ENCODE results near the gene SGPL1. TPM values are rescaled to one million over a fixed set of nuclear protein-coding genes. Genes with fewer than 3 reads are reported as not detected.

The SGPL1 gene
- total RNA-seq, 2 donors from 2014 or later = 27.9 to 37.2 TPM

DNA sequence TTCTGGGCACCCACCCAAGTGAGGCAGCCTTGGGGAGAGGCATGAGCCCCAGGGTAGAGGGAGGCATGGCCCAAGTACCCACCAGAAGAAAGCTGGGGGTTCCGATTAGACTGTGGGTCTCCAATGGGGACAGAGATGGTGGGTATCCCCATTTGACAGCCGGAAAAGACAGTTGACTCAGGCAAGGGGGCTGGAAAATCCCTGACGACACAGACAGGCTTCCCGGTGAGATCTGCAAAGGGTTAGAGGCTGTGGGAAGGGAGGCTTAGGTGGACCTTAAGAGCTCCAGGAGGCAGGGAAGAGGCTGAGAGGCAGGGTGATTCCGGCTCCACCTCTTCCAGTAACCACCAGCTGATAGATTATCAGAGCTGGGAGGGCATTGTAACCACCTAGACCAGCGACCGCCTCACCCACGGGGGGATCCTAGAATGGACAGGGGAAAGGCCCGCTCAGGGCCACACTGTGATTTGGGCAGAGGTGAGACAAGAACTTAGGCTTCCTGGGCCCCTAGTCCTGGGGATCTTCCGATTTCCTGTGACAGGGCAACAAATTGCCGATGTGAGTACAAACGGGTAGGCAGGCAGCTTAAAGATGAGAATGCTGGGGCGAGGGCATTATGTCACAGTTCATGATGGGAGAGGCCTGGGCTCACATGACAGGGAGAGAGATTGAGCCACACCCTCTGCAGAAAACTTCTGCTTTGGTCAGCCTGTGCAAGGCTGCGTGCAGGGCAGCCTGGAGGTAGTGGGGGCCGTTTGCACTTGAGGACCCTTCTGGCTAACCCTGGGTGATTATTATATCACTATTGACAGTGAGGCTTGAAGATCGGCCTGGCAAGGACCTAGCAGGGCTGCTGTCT, 36.0 kb upstream of the SGPL1 start:
- intact Hi-C loops (cut with DNase I) = no loop called here
- no peak for DNase-seq (ENCODE audit: low spot score)

DNA sequence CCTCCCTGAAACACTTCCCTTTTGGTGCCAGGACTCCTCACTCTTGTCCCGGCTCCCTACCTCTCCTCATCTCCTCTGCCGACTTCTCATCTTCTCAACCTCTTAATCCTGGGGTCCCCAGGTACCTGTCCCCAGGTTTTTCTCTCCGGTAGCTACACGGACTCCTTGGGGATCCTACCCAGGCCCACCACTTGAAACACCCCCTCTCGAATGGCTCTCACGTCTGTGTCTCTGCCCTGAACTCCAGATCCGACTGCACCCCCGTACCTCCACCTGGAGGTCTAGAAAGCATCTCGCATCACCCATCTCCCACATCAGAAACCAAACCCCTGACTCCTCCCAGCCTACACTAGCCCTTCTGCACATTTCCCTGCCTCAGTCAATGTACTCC, 35.4 kb upstream of the SGPL1 start:
- no peak for DNase-seq (ENCODE audit: low spot score)
- intact Hi-C loops (cut with DNase I) = no loop called here

DNA sequence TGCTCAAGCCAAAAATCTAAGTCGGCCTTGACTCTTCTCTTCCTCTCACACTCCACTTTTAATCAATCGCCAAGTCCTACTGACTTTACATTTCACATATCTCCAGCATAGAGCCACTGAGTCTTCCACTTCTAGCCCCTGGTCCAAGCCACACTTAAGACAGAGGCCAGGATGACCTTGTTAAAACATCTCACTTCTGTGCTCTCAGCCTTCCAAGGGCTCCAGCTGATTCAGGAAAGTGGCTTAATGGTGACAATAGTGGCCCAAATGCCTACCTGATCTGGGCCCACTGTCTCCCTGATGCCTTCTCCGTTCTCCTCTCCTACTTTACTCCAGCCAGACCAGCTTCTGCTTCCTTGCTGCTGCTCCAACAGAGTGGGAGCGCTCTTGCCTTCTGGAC, 35.0 kb upstream of the SGPL1 start:
- DNase-seq (ENCODE audit: low spot score) = no peak
- intact Hi-C loops (cut with DNase I) = no loop called here

DNA sequence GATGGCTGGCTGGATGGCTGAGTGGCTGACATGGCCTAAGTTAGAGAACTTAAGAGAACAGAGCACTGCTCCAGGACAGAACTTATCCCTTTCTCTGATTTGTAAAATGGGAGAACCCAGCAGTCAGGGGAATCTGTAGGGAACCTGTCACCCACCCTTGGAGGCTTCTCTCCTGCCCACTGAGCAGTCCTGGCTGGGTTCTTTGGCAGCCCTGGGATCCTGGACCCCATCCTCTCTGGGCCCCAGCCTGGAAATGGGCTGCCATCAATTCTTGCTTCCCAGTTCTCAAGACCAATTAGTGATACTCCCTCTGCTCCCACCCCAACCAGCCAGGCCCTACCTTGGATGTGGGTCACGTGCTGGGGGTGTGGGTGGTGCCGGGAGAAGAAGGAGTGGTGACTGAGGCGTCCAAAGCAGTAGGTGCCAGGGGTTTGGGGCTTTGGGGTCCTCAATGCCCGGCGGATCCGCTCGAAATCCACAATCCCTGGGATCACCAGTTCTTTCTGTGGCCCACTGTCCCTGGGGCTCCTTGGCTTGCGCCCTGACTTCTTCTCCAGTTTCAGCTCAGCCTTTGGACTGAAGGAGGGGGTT, 34.2 kb upstream of the SGPL1 start:
- intact Hi-C loops (cut with DNase I) = no loop called here
- no peak for DNase-seq (ENCODE audit: low spot score)

DNA sequence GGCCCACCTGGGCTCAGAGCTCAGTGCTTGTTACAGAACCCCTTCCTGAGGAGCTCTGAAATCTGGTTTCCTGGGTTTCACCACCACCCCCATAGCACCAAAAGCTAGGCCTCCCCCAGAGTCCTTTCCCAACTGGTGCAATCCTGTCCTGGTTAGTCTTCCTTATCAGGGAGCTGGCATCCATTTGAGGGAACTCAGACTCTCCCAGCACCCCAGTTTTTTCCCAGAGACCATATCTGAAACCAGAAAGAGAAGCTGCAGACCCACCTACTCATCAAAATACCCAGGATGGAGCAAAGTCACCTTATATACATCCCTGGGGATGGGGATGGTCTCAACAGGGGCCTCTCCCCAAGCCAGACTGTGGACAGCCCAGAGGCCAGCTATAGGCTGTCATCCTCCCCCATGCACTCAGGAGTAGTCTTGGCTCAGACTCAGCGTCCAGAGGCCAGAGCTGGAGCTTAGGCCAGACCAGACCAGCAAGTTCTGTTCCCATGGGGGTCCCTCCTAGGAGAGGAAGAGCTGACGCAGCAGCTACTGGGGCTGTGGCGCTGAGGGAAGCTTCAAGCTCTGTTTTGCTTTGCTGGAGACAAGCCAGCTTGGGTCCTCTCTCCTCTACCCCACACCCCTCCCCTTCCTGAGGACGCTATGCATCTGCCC, 33.5 kb upstream of the SGPL1 start:
- intact Hi-C loops (cut with DNase I) = no loop called here
- DNase-seq (ENCODE audit: low spot score) = no peak

DNA sequence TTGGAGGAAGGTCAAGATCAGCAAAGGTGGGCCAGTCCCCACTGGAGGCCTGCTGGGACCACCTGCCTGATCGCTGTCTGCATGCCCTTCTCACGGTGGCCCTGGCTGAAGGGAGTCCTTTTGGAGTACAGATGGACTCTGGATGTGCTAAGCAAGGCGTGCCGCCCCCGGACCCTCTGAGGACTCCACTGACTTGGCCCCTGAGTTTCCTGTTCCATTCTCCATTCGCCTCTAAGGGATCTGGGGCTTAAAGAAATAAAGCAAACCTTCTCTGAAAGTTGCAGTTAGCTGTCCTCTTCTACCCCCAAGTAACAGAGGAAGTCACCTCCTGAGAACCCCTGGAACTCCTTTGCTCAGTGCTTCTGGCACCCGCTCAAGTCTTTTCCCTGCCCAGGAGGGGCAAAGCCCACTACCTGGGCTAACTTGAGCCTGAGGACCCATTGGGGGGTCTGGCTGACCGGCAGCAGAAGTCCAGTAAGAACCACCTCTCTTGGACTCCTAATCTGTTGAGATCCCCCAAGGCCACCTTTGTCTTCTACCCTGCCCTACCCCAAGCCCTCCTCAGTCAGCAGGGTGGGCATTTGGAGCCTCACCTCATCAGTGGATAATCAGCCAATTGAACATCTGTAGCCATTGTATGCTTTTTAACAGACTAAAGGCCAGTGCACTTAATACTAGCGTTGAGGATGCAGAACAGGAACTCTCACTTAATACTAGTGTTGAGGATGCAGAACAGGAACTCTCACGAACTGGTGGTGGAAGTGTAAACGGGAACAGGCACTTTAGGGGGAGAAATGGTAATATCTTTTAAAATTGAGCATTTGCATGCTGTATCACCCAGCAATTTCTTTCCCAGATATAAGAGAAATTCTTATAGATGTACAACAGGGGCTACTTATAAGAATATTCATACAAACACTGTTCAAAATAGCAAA, 32.7 kb upstream of the SGPL1 start:
- no peak for DNase-seq (ENCODE audit: low spot score)
- intact Hi-C loops (cut with DNase I) = no loop called here

DNA sequence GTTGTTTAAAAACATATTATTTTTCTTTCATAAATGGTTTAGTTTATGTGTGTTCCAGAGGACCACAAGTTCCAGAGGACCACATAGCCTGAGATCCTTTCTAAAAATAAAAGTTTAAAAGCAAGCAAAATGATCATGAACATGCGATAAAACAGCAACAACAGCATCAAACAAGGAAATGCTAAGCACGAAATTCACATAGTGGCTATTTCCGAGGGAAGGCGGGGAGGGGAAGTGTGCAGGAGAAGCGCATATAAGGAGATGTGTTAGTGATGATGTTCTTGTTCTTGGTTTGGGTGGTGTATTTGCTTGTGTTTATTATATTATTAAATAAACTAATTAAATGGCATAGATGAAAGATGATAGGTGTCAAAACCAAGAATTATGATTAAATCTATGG, 31.7 kb upstream of the SGPL1 start:
- DNase-seq (ENCODE audit: low spot score) = no peak
- intact Hi-C loops (cut with DNase I) = no loop called here

DNA sequence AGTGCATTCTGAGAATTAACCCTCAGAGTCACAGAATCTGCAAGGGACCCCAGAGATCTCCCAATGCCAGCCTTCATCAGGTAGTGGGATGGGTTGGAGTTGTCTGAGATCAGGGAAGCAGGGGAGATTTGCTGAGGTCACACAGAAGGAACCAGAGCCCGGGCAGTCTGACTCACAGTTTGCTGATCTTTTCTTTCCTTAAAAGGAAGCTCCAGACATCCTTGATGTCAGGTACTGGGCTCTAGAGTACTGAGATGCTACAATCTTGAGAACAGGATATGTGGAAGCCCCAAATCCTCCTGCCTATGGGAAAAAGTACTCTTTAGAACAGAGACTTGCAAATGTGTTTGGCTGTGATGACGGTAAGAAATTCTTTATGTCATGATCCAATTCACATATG, 31.3 kb upstream of the SGPL1 start:
- DNase-seq (ENCODE audit: low spot score) = no peak

DNA sequence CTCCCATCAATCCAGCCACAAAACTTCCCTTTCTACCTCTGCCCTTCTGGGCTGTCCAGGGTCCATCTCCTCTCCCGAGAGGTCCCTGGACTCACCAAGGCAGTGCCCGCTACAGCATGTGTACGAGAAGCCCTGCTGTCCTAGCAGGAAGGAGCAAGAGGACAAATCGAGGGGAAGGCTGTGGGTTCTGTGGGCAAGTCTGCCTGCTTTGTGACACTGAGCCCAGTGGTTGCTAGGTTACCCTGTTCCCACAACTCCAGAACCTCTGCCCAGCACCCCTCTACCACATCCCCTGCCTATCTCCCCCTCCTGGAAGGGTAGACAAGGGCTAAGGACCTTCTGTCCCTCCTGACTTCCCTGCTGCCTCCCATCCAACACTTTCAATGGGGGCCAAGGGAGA, 30.6 kb upstream of the SGPL1 start, which contains the start of gene TBATA:
TBATA (minus strand) TSS at position 188 of the 400 bp plus-strand sequence. CDS start 1,998 bp downstream, outside the sequence.
- no peak for DNase-seq (ENCODE audit: low spot score)
- intact Hi-C loops (cut with DNase I) = no loop called here

More for the DNA sequence above, 31.3 kb upstream of the SGPL1 start:
- intact Hi-C loops (cut with DNase I) = no loop called here

DNA sequence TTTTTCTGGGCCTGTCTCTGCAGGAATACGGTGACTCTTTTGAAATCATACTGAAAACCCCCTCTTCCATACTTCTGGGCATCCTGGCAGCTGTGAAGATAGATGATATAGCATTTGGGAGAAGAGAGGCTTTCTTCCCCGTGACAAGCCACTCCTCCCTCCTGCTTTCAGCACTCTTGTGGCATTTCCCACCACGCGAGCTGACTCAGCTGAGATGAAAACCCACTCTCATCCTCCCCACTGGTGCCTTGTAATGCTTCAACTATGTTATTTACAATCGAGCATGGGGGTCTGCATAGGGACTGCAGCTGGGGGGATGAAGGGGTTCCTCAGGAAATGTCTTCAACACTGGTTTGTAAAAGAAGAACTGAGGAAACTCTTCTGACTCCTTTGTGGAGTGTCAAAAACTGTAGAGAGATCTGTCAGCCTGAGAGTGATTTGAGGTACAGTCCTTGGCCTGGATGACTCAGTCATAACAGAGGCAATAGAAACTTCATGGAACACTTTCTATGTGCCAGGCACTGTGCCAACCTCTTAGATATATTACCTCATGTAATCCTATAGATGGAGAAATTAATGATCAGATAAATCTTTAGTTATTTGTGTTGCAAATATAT, 28.8 kb upstream of the SGPL1 start:
- DNase-seq (ENCODE audit: low spot score) = no peak
- intact Hi-C loops (cut with DNase I) = no loop called here

DNA sequence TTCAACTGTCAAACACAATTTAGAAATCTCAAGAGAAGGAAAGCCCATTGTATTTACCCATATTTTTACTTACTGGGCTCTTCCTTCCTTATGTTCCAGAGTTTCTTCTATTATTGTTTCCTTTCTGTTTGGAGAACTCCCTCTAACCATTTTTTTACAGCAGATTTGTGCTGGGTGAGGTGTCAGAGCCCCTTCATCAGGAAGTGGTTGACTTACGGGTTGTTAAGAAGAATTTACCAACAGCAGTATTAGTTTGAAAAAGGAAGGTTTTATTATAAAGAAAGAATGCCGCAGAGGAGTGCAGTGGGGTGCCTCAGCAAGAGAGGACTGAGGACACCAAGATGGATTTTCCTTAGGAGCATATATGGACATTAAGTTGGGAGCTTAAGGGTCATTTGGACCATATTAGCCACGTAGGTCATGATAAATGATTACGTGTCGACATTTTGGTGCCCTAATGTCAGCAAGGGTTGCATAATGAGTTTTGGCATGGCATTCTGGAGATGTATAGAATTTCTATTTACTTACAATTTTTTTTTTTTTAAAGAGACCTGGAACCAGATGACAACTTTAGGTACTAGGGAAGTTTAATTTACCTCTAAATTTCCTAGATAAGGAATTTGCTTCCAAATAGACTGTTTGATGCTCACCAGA, 24.2 kb upstream of the SGPL1 start:
- intact Hi-C loops (cut with DNase I) = no loop called here

DNA sequence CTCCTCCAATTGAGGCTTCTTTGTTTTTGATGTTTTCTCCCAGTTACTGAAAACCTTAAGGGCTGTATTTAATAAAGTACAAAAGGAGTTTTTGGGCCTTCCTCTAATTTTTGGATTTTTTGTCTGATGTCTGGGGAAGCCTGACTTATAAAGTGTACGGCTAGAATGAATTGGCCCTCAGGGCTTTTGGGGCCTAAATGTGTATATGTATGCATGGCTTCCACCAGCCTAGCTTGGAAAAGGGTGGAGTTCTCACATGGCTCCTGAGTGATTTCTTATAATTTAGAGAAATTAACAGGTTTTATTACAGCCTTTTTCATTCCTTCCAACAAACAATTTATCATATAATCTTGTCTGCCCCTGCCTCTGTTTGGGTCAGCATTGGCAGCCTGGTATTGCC, 20.1 kb upstream of the SGPL1 start:
- no peak for DNase-seq (ENCODE audit: low spot score)
- intact Hi-C loops (cut with DNase I) = no loop called here

More for the DNA sequence above, 24.2 kb upstream of the SGPL1 start:
- no peak for DNase-seq (ENCODE audit: low spot score)

DNA sequence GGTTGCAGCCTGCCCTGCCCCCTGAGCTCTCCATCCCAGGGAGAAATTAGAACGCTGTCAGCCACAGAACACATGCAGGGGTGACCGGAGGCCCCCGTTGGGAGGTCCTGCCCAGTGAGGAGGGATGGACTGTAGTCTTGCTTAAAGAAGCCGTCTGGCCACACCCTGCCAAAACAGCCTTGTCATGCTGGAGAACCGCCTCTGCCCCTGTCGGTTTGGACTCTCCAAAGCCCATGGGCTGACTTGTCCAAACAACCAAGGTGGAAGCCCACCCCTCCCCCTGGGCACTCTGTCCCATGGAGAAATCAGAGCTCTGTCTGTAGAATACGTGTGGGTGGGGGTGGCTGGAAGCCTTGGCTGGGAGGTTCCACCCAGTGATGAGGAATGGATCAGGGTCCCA, 17.9 kb upstream of the SGPL1 start:
- intact Hi-C loops (cut with DNase I) = no loop called here
- DNase-seq (ENCODE audit: low spot score) = no peak

DNA sequence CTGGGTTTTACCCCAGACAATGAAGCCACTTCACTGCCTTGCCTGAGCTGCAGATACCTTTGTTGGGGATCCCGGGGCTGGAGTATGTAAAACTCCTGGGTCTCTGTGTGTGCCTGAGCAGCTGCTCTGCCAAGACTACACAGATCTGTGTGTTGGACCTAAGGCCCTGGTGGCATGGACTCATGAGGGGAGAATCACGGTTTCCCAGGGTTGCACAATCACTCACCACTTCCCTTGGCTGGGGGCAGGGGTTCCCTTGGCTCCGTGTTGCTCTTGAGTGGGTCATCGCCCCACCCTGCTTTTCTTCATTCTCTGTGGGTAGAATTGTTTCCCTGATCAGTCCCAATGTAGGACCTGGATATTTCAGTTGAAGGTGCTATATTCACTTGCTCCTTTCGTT, 16.6 kb upstream of the SGPL1 start:
- intact Hi-C loops (cut with DNase I) = no loop called here
- DNase-seq (ENCODE audit: low spot score) = no peak

DNA sequence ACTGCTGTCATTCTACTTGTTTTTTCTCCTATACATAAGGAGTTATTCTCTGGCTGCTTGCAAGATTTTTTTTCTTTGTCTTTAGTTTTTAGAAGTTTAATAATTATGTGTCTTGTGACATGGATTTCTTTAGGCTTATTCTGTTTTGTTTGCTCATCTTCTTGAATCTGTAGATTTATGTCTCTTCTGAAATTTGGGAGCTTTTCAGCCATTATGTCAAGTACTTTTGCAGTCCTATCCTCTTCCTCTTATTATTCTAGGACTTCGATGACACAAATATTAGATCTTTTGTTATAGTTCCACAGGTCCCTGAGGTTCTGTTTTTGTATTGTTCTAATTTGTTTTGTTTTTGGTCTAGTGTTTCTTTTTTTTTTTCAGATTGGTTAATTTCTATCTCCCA, 13.9 kb upstream of the SGPL1 start:
- DNase-seq (ENCODE audit: low spot score) = no peak
- intact Hi-C loops (cut with DNase I) = no loop called here

DNA sequence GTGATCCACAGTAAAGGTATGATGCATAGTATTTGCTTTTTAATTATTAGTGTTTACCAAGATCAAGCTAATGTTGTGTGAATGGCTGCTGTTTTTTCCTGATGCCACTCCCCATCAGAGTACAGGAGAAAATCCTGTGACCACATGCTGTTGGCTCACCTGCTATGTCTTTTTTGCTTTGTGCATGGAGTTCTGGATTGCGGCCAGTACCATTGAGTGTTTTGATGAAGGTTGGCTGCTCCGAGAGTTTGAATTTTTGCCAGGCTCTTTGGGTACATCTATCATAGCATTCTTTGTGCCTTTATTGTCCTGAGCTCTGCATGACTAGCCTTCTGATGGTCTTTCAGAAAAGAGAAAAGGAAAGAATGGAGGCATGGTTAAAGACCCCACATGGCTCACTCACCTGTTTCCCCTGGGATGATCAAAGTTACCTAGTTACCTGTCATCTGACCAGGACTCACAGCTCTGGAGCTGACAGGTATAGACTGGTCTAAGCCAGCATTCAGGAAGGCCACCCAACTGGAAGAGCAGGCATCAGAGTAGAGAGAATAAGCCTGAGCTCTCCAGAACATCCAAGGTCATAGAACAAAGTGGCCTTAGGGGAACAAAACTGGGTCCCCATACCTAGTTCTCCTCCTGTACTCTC, 11.8 kb upstream of the SGPL1 start:
- intact Hi-C loops (cut with DNase I) = no loop called here
- DNase-seq (ENCODE audit: low spot score) = no peak

DNA sequence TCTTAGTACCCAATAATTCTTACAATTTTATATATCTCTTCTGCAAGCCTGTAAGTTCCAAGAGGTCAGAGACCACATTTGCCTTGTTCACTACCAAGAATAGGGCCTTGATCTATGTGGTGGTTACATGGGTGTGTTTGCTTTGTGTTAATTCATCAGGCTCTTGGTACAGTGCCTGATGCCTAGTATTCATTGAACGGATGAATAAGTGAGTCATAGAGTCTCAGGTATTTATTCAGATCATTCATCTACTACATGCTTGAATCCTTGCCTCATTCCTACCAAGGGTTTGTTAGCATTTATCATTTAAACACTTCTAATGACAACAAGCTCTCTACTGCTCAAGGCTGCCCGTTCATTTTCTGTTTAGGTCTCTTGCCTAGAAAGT, 11.3 kb upstream of the SGPL1 start:
- no peak for DNase-seq (ENCODE audit: low spot score)
- intact Hi-C loops (cut with DNase I) = no loop called here

DNA sequence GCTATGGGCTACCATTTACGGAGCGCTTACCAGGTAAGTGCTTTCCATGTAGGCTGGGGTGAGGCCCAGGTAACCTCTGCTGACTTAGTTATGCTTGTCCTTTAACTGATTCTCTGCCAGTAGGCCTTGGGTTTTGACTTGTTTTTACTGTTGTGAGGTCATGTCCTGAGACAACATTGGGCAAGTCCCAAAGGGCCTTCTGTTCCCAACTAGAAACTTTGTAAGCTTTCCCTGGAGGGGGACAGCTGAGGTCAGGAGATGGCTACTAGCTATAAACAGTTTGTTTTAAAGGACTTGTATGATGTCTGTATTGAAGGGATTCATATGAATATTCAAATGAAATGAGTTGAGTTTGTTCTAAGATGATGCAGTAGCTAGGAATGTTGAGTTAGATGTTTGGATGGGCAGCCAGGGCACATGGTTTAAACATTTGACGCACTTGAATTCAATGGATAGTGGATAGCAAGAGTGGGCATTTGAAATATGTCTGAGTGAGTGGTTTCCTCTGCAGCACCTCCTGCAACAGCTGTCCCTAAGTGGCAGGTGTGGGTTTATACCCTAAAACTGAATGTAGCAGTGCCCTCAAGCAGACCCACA, 10.0 kb upstream of the SGPL1 start:
- intact Hi-C loops (cut with DNase I) = no loop called here
- no peak for DNase-seq (ENCODE audit: low spot score)
